OCI-LY7 (cell line): ENCODE results near the gene KCNIP4. TPM values are rescaled to one million over a fixed set of nuclear protein-coding genes. Genes with fewer than 3 reads are reported as not detected.

ENCODE experiments used
- BruUV-seq: library from RNA; stranded (reverse); fragments of 400-500 nt; replicated peaks from 2 replicates; lab custom pipeline; 2021; lab: Mats Ljungman, UMichigan
- CTCF ChIA-PET: fragments of 300-600 bp; sonication (Branson Sonifier 250); formaldehyde crosslinking; loops from one replicate; lab custom pipeline; 2022; ENCODE audit warnings: antibody characterized with exemption; ENCODE audit not compliant: unreplicated experiment; lab: Charles Lee
- POLR2A ChIA-PET: fragments of 300-600 bp; sonication (Branson Sonifier 250); formaldehyde crosslinking; loops from one replicate; lab custom pipeline; 2022; ENCODE audit warnings: antibody characterized with exemption; lab: Charles Lee
- DNase-seq: peaks from one replicate; pipeline ENCODE4 v3.0.0-alpha.2; 2015; ENCODE audit warnings: low spot score
- H2AFZ ChIP-seq: fragments of 200-600 bp; sonication (generic), shearing (Covaris generic); 2 replicates; pipeline ENCODE4 v1.6.1; 2014; ENCODE audit warnings: mild to moderate bottlenecking, antibody characterized with exemption, low read length, moderate library complexity
- H3K27ac ChIP-seq: fragments of 200-600 bp; sonication (generic); 2 replicates; pipeline ENCODE4 v1.5.1; 2014; ENCODE audit warnings: mixed run types, low read depth, mild to moderate bottlenecking, moderate library complexity, low read length, inconsistent platforms; ENCODE audit not compliant: poor library complexity, severe bottlenecking
- H3K36me3 ChIP-seq: fragments of 200-600 bp; sonication (generic); 2 replicates; pipeline ENCODE4 v1.6.1; 2014; ENCODE audit warnings: mild to moderate bottlenecking, antibody characterized with exemption, low read length, moderate library complexity, mixed read lengths; ENCODE audit not compliant: insufficient read depth
- H3K4me1 ChIP-seq: fragments of 200-600 bp; sonication (generic); 2 replicates; pipeline ENCODE4 v1.5.1; 2014; ENCODE audit warnings: mild to moderate bottlenecking, low read length; ENCODE audit not compliant: insufficient read depth, poor library complexity, severe bottlenecking
- H3K4me2 ChIP-seq: fragments of 200-600 bp; sonication (generic); 2 replicates; pipeline ENCODE4 v1.6.1; 2014; ENCODE audit warnings: mild to moderate bottlenecking, low read length
- H3K4me3 ChIP-seq: fragments of 200-600 bp; sonication (generic); 2 replicates; pipeline ENCODE4 v1.5.1; 2014; ENCODE audit warnings: mild to moderate bottlenecking, low read depth, low read length; ENCODE audit not compliant: poor library complexity, severe bottlenecking
- H3K79me2 ChIP-seq: fragments of 200-600 bp; sonication (generic); 2 replicates; pipeline ENCODE4 v1.6.1; 2016; ENCODE audit warnings: low read depth, mild to moderate bottlenecking, low read length, moderate library complexity, mixed read lengths; ENCODE audit not compliant: insufficient read depth
- H3K9me2 ChIP-seq: fragments of 200-600 bp; sonication (generic); 2 replicates; pipeline ENCODE4 v1.6.1; 2016; ENCODE audit warnings: mild to moderate bottlenecking, low read length, mixed read lengths; ENCODE audit not compliant: insufficient read depth
- H3K9me3 ChIP-seq: fragments of 200-600 bp; sonication (generic); 2 replicates; pipeline ENCODE4 v1.6.1; 2014; ENCODE audit warnings: mild to moderate bottlenecking, mixed run types, low read length, mixed read lengths
- H4K20me1 ChIP-seq: fragments of 200-600 bp; sonication (generic); 2 replicates; pipeline ENCODE4 v1.6.1; 2014; ENCODE audit warnings: mild to moderate bottlenecking, antibody characterized with exemption, low read length, moderate library complexity, mixed read lengths; ENCODE audit not compliant: insufficient read depth
- EZH2phosphoT487 ChIP-seq: fragments of 200-600 bp; sonication (generic); IDR thresholded peaks from 2 replicates; pipeline ENCODE4 v1.6.1; 2018; ENCODE audit warnings: low read depth, borderline replicate concordance, mild to moderate bottlenecking, mixed run types, antibody characterized with exemption, low read length, moderate library complexity, mixed read lengths
- intact Hi-C: fragments of 100-400 bp; cut with micrococcal nuclease; formaldehyde crosslinking; loops from one replicate; pipeline ENCODE4 v1.10.0; 2022; ENCODE audit not compliant: unreplicated experiment
- total RNA-seq, 2 experiments: library from RNA; depleted of rRNA in 1 of 2; stranded (reverse); fragments of >200 nt in 1 of 2; shearing (Covaris generic) in 1 of 2; gene quantifications; 2 replicates each; pipeline ENCODE4 v1.2.3, GENCODE V29; 2014 to 2022
- TF ChIP-seq, protein P1 (sequence below): fragments of 200-600 bp; sonication (generic); conservative IDR thresholded peaks from 2 replicates; pipeline ENCODE4 v1.5.1; 2014; ENCODE audit warnings: mild to moderate bottlenecking, antibody characterized with exemption, low read length, moderate library complexity, mixed read lengths

The KCNIP4 gene
- total RNA-seq, 2 experiments from 2014 or later = not detected

DNA sequence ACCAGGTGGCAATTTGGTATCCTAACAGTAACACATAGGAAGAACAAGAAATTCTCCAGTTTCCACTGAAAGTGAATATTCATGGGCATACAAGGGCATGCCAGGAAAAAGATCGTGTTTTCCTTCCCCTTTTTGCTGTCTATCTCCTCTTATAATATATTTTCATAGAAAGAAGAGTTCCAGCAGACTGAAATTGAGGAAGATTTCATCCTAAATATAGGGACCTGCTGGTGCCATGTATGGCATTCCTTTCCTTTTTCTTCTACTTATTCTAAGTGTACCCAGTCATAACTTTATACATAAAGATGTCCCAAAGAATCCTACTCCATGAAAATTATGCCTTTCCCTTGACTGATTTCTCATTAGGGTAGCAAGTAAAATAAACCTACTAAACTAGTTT, 40.8 kb upstream of the KCNIP4 start:
- TF ChIP-seq EZH2phosphoT487 = no peak
- TF ChIP-seq, protein P1, sequence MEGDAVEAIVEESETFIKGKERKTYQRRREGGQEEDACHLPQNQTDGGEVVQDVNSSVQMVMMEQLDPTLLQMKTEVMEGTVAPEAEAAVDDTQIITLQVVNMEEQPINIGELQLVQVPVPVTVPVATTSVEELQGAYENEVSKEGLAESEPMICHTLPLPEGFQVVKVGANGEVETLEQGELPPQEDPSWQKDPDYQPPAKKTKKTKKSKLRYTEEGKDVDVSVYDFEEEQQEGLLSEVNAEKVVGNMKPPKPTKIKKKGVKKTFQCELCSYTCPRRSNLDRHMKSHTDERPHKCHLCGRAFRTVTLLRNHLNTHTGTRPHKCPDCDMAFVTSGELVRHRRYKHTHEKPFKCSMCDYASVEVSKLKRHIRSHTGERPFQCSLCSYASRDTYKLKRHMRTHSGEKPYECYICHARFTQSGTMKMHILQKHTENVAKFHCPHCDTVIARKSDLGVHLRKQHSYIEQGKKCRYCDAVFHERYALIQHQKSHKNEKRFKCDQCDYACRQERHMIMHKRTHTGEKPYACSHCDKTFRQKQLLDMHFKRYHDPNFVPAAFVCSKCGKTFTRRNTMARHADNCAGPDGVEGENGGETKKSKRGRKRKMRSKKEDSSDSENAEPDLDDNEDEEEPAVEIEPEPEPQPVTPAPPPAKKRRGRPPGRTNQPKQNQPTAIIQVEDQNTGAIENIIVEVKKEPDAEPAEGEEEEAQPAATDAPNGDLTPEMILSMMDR = no peak
- Histone ChIP-seq H3K4me3 (no peak overlapping the region), H4K20me1 (no peaks in the 10 kb centered on the region), H3K9me3 (no peaks in the 10 kb centered on the region), H3K79me2 (no peaks in the 10 kb centered on the region), H3K36me3 (no peaks in the 10 kb centered on the region), H3K27ac (no peak overlapping the region), H3K4me1 (no peaks in the 10 kb centered on the region), H3K4me2 (no peak overlapping the region), H2AFZ (no peak overlapping the region), H3K9me2 (no peaks in the 10 kb centered on the region)
- intact Hi-C loops = no loop called here
- POLR2A ChIA-PET = no interaction called here
- BruUV-seq = no TSS peak
- CTCF ChIA-PET = no interaction called here
- DNase-seq = no peak

DNA sequence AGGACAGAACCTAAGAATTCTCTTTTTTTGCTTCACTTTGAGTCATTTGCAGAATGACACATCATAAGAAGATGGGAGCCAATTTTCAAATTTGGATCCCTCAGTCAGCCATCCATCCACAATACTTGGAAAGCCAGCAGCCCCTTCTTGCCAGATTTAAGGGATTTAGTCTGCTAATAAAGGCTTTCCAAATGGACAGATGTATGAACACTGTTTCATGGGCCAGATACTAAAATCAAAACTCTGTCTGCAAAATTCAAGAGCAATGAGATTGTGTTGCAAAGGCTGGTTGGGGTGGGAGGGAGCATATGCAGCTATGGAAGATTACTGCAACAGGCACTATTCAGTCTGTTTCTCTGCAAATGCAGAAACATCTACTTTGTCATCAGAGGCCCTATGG, 37.7 kb upstream of the KCNIP4 start:
- Histone ChIP-seq H3K4me2 (no peak overlapping the region), H3K9me2 (no peaks in the 10 kb centered on the region), H3K36me3 (no peaks in the 10 kb centered on the region), H3K9me3 (no peaks in the 10 kb centered on the region), H3K79me2 (no peaks in the 10 kb centered on the region), H4K20me1 (no peaks in the 10 kb centered on the region), H3K27ac (no peak overlapping the region), H3K4me1 (no peaks in the 10 kb centered on the region), H2AFZ (no peak overlapping the region), H3K4me3 (no peak overlapping the region)
- intact Hi-C loops = no loop called here
- BruUV-seq = no TSS peak
- TF ChIP-seq, protein P1 = no peak
- TF ChIP-seq EZH2phosphoT487 = no peak
- POLR2A ChIA-PET = no interaction called here
- CTCF ChIA-PET = no interaction called here
- no peak for DNase-seq

DNA sequence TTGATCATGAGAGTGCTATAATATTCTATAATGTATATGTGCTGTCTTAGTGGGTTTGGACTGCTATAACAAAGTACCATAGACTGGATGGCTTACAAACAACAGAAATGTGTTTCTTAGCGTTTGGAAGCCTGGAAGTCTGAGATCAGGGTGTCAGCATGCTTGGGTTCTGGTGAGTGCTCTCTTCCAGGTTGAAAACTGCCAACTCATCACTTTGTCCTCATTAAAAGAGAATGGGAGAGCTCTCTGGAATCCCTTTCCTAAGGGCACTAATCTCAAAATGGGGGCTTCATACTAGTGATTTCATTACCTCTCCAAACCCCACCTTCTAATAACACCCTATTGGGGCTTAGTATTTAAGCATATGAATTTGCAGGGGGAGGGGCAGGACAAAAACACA, 33.5 kb upstream of the KCNIP4 start:
- no TSS peak for BruUV-seq
- no peak overlapping the region for H3K4me2 ChIP-seq

More for the DNA sequence above, 33.5 kb upstream of the KCNIP4 start:
- no peaks in the 10 kb centered on the region for H3K9me3 ChIP-seq
- H2AFZ ChIP-seq = no peak overlapping the region
- no peaks in the 10 kb centered on the region for H3K36me3 ChIP-seq
- ChIA-PET POLR2A (no interaction called here), CTCF (no interaction called here)
- no peak overlapping the region for H3K4me3 ChIP-seq
- no peaks in the 10 kb centered on the region for H3K4me1 ChIP-seq
- H3K79me2 ChIP-seq = no peaks in the 10 kb centered on the region
- H3K9me2 ChIP-seq = no peaks in the 10 kb centered on the region
- no peak overlapping the region for H3K27ac ChIP-seq
- no peak for DNase-seq
- no peaks in the 10 kb centered on the region for H4K20me1 ChIP-seq
- no peak for TF ChIP-seq EZH2phosphoT487
- TF ChIP-seq, protein P1 = no peak
- intact Hi-C loops = no loop called here
